WTC11 (cell line): ENCODE data around the gene ZDHHC7.

ENCODE experiments used
- AFF4 ChIP-seq: sonication (generic); formaldehyde crosslinking; IDR thresholded peaks from 2 replicates; pipeline ENCODE4 v1.8.1; 2023; ENCODE audit warnings: mild to moderate bottlenecking, missing genetic modification reagents, borderline replicate concordance
- ATF2 ChIP-seq: sonication (generic); formaldehyde crosslinking; IDR thresholded peaks from 2 replicates; pipeline ENCODE4 v1.8.1; 2022; ENCODE audit warnings: low read depth, missing genetic modification reagents, borderline replicate concordance
- CTCF ChIP-seq: fragments of 200-600 bp; IDR thresholded peaks from 2 replicates; pipeline ENCODE4 v1.8.0; 2022; ENCODE audit warnings: antibody characterized with exemption
- E2F1 ChIP-seq: sonication (generic); formaldehyde crosslinking; IDR thresholded peaks from 2 replicates; pipeline ENCODE4 v1.8.0; 2022; ENCODE audit warnings: mild to moderate bottlenecking, missing genetic modification reagents
- NFYB ChIP-seq: sonication (generic); formaldehyde crosslinking; conservative IDR thresholded peaks from 2 replicates; pipeline ENCODE4 v1.8.0; 2022; ENCODE audit warnings: low read depth, missing genetic modification reagents
- SMAD4 ChIP-seq: sonication (generic); formaldehyde crosslinking; IDR thresholded peaks from 2 replicates; pipeline ENCODE4 v1.8.0; 2022; ENCODE audit warnings: mild to moderate bottlenecking, missing genetic modification reagents
- USF2 ChIP-seq: sonication (generic); formaldehyde crosslinking; IDR thresholded peaks from 2 replicates; pipeline ENCODE4 v1.8.1; 2023; ENCODE audit warnings: mild to moderate bottlenecking, missing genetic modification reagents, moderate library complexity
- ZNF532 ChIP-seq: fragments of 250-450 bp; sonication (Bioruptor Pico); IDR thresholded peaks from 2 replicates; pipeline ENCODE4 v1.9.0; 2021; ENCODE audit warnings: mild to moderate bottlenecking, borderline replicate concordance

- TF ChIP-seq ZNF532 (CRISPR knock-in tag) (no peak), NFYB (CRISPR knock-in tag) (no peak), USF2 (CRISPR knock-in tag) (no peak), ATF2 (CRISPR knock-in tag) (no peak), E2F1 (CRISPR knock-in tag) (no peak), AFF4 (CRISPR knock-in tag) (no peak), SMAD4 (CRISPR knock-in tag) (no peak), CTCF (no peak)
These were observed 8.3 kb downstream of the ZDHHC7 start for GRCh38 chr16:85003076-85003475.
